Neuronal stem cell (in vitro differentiated cells): ENCODE results near the gene TMEM256.
A peak's percentile ranks its signal among the peaks of the same experiment; 100 is the strongest.

ENCODE experiments used
- DNase-seq: peaks from one replicate; pipeline ENCODE4 v3.0.0-alpha.2; 2013; ENCODE audit warnings: low spot score
- H2AFZ ChIP-seq: one replicate; pipeline ENCODE4 v1.6.1; 2013; ENCODE audit warnings: mild to moderate bottlenecking, low read length, inconsistent platforms
- H2AK5ac ChIP-seq: 2 replicates; pipeline ENCODE4 v1.6.1; 2013; ENCODE audit warnings: low read depth, mild to moderate bottlenecking, inconsistent platforms, low read length, moderate library complexity, mixed read lengths
- H2BK120ac ChIP-seq: 2 replicates; pipeline ENCODE4 v1.6.1; 2013; ENCODE audit warnings: low read depth, mild to moderate bottlenecking, inconsistent platforms, low read length, moderate library complexity, mixed read lengths
- H2BK12ac ChIP-seq: one replicate; pipeline ENCODE4 v1.6.1; 2013; ENCODE audit warnings: low read length, inconsistent platforms
- H2BK15ac ChIP-seq: 2 replicates; pipeline ENCODE4 v1.6.1; 2013; ENCODE audit warnings: mild to moderate bottlenecking, low read length, inconsistent platforms, mixed read lengths
- H2BK5ac ChIP-seq: one replicate; pipeline ENCODE4 v1.6.1; 2013; ENCODE audit warnings: inconsistent platforms, mild to moderate bottlenecking, low read length, moderate library complexity
- H3K14ac ChIP-seq: one replicate; pipeline ENCODE4 v1.6.1; 2013; ENCODE audit warnings: low read length, inconsistent platforms
- H3K18ac ChIP-seq: 2 replicates; pipeline ENCODE4 v1.6.1; 2013; ENCODE audit warnings: low read length, inconsistent platforms
- H3K23ac ChIP-seq: 2 replicates; pipeline ENCODE4 v1.6.1; 2013; ENCODE audit warnings: low read depth, mild to moderate bottlenecking, mixed read lengths, low read length, inconsistent platforms; ENCODE audit not compliant: poor library complexity
- H3K27ac ChIP-seq: replicated peaks from 3 replicates; pipeline ENCODE4 v1.5.1; 2013; ENCODE audit warnings: low read length, inconsistent platforms
- H3K27me3 ChIP-seq, 3 experiments: 2 replicates each; pipeline ENCODE4 v1.6.1; 2013; ENCODE audit warnings: low read length in 3 of 3, mild to moderate bottlenecking in 2 of 3, inconsistent platforms in 1 of 3, low read depth in 1 of 3, mixed read lengths in 1 of 3, moderate library complexity in 1 of 3; ENCODE audit not compliant: control insufficient read depth in 3 of 3, insufficient read depth in 3 of 3
- H3K36me3 ChIP-seq, 2 donors: replicated peaks in 1 of 2; 2 replicates each; pipeline ENCODE4 v1.6.1; 2013; ENCODE audit warnings: low read length in 2 of 2; ENCODE audit not compliant: control insufficient read depth in 2 of 2, insufficient read depth in 2 of 2
- H3K4ac ChIP-seq: 2 replicates; pipeline ENCODE4 v1.6.1; 2013; ENCODE audit warnings: inconsistent platforms, mild to moderate bottlenecking, low read length, moderate library complexity
- H3K4me1 ChIP-seq, 2 donors: 1 replicate in 1 of 2; 2 replicates in 1 of 2; pipeline ENCODE4 v1.6.1; 2013; ENCODE audit warnings: low read length in 2 of 2, low read depth in 1 of 2; ENCODE audit not compliant: control insufficient read depth in 2 of 2, insufficient read depth in 1 of 2
- H3K4me2 ChIP-seq: one replicate; pipeline ENCODE4 v1.6.1; 2013; ENCODE audit warnings: mild to moderate bottlenecking, low read length, inconsistent platforms; ENCODE audit not compliant: insufficient read depth, poor library complexity, severe bottlenecking
- H3K4me3 ChIP-seq, 2 donors: 2 replicates each; pipeline ENCODE4 v1.5.1; 2013; ENCODE audit warnings: low read length in 2 of 2, mild to moderate bottlenecking in 2 of 2, inconsistent platforms in 1 of 2, moderate library complexity in 1 of 2
- H3K79me1 ChIP-seq: one replicate; pipeline ENCODE4 v1.6.1; 2013; ENCODE audit warnings: low read depth, mild to moderate bottlenecking, inconsistent platforms, low read length, moderate library complexity
- H3K9ac ChIP-seq: one replicate; pipeline ENCODE4 v1.6.1; 2013; ENCODE audit warnings: mild to moderate bottlenecking, low read depth, low read length, inconsistent platforms; ENCODE audit not compliant: poor library complexity
- H3K9me3 ChIP-seq, 2 donors: replicated peaks in 1 of 2; 2 replicates each; pipeline versions ENCODE3 to v1.6.1; 2013; ENCODE audit warnings: low read length in 2 of 2, mild to moderate bottlenecking in 2 of 2, inconsistent platforms in 1 of 2, low read depth in 1 of 2, mixed read lengths in 1 of 2, moderate library complexity in 1 of 2; ENCODE audit not compliant: control insufficient read depth in 2 of 2, insufficient read depth in 1 of 2
- H4K8ac ChIP-seq: one replicate; pipeline ENCODE4 v1.6.1; 2013; ENCODE audit warnings: low read depth, mild to moderate bottlenecking, inconsistent platforms, low read length, moderate library complexity
- H4K91ac ChIP-seq: one replicate; pipeline ENCODE4 v1.6.1; 2013; ENCODE audit warnings: low read length, low read depth, mild to moderate bottlenecking, inconsistent platforms; ENCODE audit not compliant: poor library complexity
- WGBS, 2 donors: extraction: QIAGEN DNeasy Blood & Tissue Kit; methylation state at CpG; one replicate each; pipeline ENCODE4 v1.1.7; 2013; ENCODE audit warnings: missing lambda C conversion rate in 2 of 2, mixed read lengths in 1 of 2; ENCODE audit not compliant: insufficient read length in 2 of 2, insufficient replicate concordance in 1 of 2; ENCODE audit errors: extremely low coverage in 2 of 2; 5-methylcytosine and 5-hydroxymethylcytosine counted together

The TMEM256 gene

DNA sequence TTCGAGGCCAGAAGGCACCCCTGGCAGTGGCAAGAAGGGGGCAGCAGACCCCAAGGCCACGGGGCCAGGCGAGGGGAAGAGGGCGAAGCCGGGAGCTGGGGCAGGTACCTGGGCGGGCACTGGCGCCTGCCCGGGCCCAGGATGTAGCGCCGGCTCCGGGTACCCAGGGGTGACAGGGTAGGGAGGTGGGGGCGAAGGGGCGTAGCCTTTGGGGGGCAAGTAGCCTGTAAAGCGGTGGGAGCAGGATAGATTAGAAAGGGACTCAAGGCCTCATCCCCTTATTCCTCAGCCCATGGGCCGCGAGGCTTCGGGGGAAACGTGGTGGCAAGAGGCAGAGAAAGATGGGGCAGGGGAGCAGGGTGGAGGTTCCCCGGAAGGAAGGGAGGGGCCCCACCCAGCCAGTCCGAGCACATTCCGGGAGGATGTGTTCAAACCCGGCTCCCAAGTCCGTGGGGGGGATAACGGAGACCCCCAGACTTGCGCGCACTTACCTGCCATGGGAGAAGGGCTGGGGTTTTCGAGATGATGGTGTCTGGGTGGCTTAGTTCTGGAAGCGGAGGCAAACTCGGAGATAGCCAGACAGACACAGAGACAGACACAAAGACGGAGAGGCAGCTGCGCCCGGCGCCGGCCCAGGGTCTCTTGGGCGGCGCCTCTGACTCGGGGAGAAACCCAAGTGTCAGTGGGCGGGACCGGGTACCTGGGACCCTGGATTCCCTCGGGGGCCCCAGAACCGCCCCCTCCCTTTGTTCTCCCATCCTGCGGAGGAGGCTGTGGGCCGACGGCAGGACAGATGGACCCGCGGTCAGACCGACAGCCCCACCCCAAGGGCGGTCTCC, 10.1 kb downstream of the TMEM256 start:
- Histone ChIP-seq H3K79me1 (no peaks in the 10 kb centered on the region), H3K23ac (peak overlapping the region; percentile 21), H3K4me1 (peaks cover 3 to 7% of the 10 kb centered on the region in 2 donors), H3K4ac (peak overlapping the region; percentile 78), H4K91ac (no peak overlapping the region), H2BK12ac (no peak overlapping the region), H3K4me3 (peak overlapping the region; percentile 56 to 88), H3K18ac (peak overlapping the region; percentile 91), H3K14ac (no peak overlapping the region), H3K36me3 (peaks cover 13 to 35% of the 10 kb centered on the region in 2 donors), H3K9me3 (peaks cover 0 to 1% of the 10 kb centered on the region in 2 donors), H4K8ac (no peak overlapping the region), H3K27ac (no peak overlapping the region), H3K4me2 (peak overlapping the region; percentile 99), H3K9ac (peak overlapping the region; percentile 82), H2BK120ac (peak overlapping the region; percentile 82), H2AK5ac (peak overlapping the region; percentile 64), H2BK15ac (no peak overlapping the region), H2AFZ (peak overlapping the region; percentile 97), H2BK5ac (peak overlapping the region; percentile 100), H3K27me3 (no peaks in the 10 kb centered on the region)
- no peak for DNase-seq
- WGBS, 2 donors: no CpG with 5 or more reads among the region's 48 CpGs

GRCh38 chr17:7392696-7393612, 10.9 kb downstream of the TMEM256 start:
- no peak overlapping the region for H4K8ac ChIP-seq
- H3K9ac ChIP-seq: no peak overlapping the region
- H4K91ac ChIP-seq: no peak overlapping the region
- no peak overlapping the region for H2BK12ac ChIP-seq
- H3K18ac ChIP-seq: peak overlapping the region; percentile 94
- H3K79me1 ChIP-seq: no peaks in the 10 kb centered on the region
- no CpG with 5 or more reads among the region's 42 CpGs for WGBS, 2 donors
- H3K14ac ChIP-seq: no peak overlapping the region
- H3K4me2 ChIP-seq: peak overlapping the region; percentile 99
- H2AFZ ChIP-seq: no peak overlapping the region
- no peak overlapping the region for H2BK15ac ChIP-seq
- peak overlapping the region; percentile 56 to 88 for H3K4me3 ChIP-seq
- H3K27ac ChIP-seq: no peak overlapping the region
- peaks cover 3 to 7% of the 10 kb centered on the region in 2 donors for H3K4me1 ChIP-seq
- no peak overlapping the region for H3K4ac ChIP-seq
- peak overlapping the region; percentile 83 for H2AK5ac ChIP-seq
- DNase-seq: no peak
- H3K9me3 ChIP-seq: peaks cover 0 to 1% of the 10 kb centered on the region in 2 donors
- H2BK120ac ChIP-seq: no peak overlapping the region
- H3K36me3 ChIP-seq: peaks cover 13 to 38% of the 10 kb centered on the region in 2 donors
- no peaks in the 10 kb centered on the region for H3K27me3 ChIP-seq
- H2BK5ac ChIP-seq: no peak overlapping the region
- H3K23ac ChIP-seq: peak overlapping the region; percentile 21

DNA sequence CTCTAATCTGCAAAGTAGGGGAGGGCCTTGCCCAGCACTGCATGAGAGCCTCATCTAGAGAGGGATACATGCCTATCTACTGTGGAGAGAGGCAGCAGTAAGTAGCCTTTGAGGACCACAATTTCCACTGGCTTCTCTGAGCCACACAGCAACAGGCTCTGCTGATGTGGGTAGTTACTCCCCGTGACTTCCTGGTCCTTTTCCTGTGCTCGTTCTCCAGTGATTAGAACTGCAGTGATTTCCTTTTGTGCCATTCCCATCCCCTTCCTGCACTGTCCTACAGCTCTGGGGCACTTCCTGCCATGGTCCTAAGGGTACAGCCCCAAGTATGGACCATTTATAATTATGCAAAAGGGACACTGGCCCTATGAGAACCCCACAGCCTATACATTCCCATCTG, 12.6 kb downstream of the TMEM256 start:
- Histone ChIP-seq H3K9me3 (peaks cover 0 to 1% of the 10 kb centered on the region in 2 donors), H2AK5ac (no peak overlapping the region), H3K9ac (no peak overlapping the region), H3K79me1 (no peaks in the 10 kb centered on the region), H4K8ac (no peak overlapping the region), H3K18ac (no peak overlapping the region), H3K4me1 (peaks cover 3 to 7% of the 10 kb centered on the region in 2 donors), H4K91ac (no peak overlapping the region), H2BK120ac (no peak overlapping the region), H3K4ac (no peak overlapping the region), H2BK5ac (no peak overlapping the region), H3K27me3 (no peaks in the 10 kb centered on the region), H3K4me2 (no peak overlapping the region), H2BK15ac (no peak overlapping the region), H3K27ac (no peak overlapping the region), H3K36me3 (peaks cover 13 to 38% of the 10 kb centered on the region in 2 donors), H2BK12ac (no peak overlapping the region), H2AFZ (no peak overlapping the region), H3K4me3 (no peak overlapping the region), H3K23ac (no peak overlapping the region), H3K14ac (no peak overlapping the region)
- no CpG with 5 or more reads among the region's 2 CpGs for WGBS, 2 donors
- no peak for DNase-seq
